ENCODE data around the gene TES. TPM values are rescaled to one million over a fixed set of nuclear protein-coding genes. Genes with fewer than 3 reads are reported as not detected.

Gene TES
- total and polyA plus RNA-seq, 2 experiments from 2014 or later = 37.3 to 38.3 TPM

- Histone ChIP-seq H2AFZ (no peak overlapping the region), H3K4me2 (no peak overlapping the region), H3K27ac (ENCODE audit: low read depth) (no peak overlapping the region), H3K9me2 (ENCODE audit: insufficient read depth) (no peaks in the 10 kb centered on the region), H3K36me3 (ENCODE audit: insufficient read depth) (no peaks in the 10 kb centered on the region), H3F3A (replicated peaks; ENCODE audit: low read depth) (no peaks in the 10 kb centered on the region), H4K20me1 (replicated peaks; ENCODE audit: insufficient read depth) (no peaks in the 10 kb centered on the region), H3K79me2 (replicated peaks; ENCODE audit: insufficient read depth) (no peaks in the 10 kb centered on the region), H3K4me1 (ENCODE audit: insufficient read depth) (no peaks in the 10 kb centered on the region), H3K4me3 (no peak overlapping the region), H3K27me3 (ENCODE audit: insufficient read depth) (no peaks in the 10 kb centered on the region)
- Mint-ChIP-seq H3K27ac (no peak overlapping the region), H3K9me3 (no peaks in the 10 kb centered on the region), H3K36me3 (ENCODE audit: low read depth) (no peaks in the 10 kb centered on the region), H3K27me3 (ENCODE audit: insufficient read depth, low read depth, poor library complexity) (no peaks in the 10 kb centered on the region), H3K4me3 (no peak overlapping the region), H3K4me1 (no peaks in the 10 kb centered on the region)
- ATAC-seq (no peak), DNase-seq (ENCODE audit: low spot score) (no peak)
- TF ChIP-seq POLR2AphosphoS5 (IDR thresholded peaks at IDR 0.05; ENCODE audit: low read depth) = no peak
- TF ChIP-seq ZNF114 (CRISPR knock-in tag; IDR thresholded peaks at IDR 0.05) = no peak
- TF ChIP-seq ETS1 (IDR thresholded peaks at IDR 0.05) = no peak
- TF ChIP-seq ZNF331 (CRISPR knock-in tag; IDR thresholded peaks at IDR 0.05; ENCODE audit: low read depth) = no peak
- TF ChIP-seq CTCF (conservative IDR thresholded peaks at IDR 0.05; ENCODE audit: low read depth in 2 of 2) = no peak
- TF ChIP-seq REST (IDR thresholded peaks at IDR 0.05; ENCODE audit: unreplicated experiment) = no peak
- TF ChIP-seq JUNB (IDR thresholded peaks at IDR 0.05; ENCODE audit: unreplicated experiment) = no peak
- TF ChIP-seq CREB1 (CRISPR knock-in tag; IDR thresholded peaks at IDR 0.05; ENCODE audit: low read depth) = no peak
- no peak for TF ChIP-seq NANOG (IDR thresholded peaks at IDR 0.05; ENCODE audit: borderline replicate concordance)
- TF ChIP-seq EZH2 (IDR thresholded peaks at IDR 0.05; ENCODE audit: low read depth, unreplicated experiment) = no peak
- TF ChIP-seq ZNF462 (CRISPR knock-in tag; IDR thresholded peaks at IDR 0.05) = no peak
- TF ChIP-seq EZH2phosphoT487 (IDR thresholded peaks at IDR 0.05; ENCODE audit: unreplicated experiment) = no peak
- no peak for TF ChIP-seq STAT1 (IDR thresholded peaks at IDR 0.05; ENCODE audit: unreplicated experiment)
Observed at GRCh38 chr7:116197360-116197759, 13.0 kb upstream of the TES start.
